Measurements from ENCODE around the gene ADGRL4. TPM values are rescaled to one million over a fixed set of nuclear protein-coding genes. Genes with fewer than 3 reads are reported as not detected.
"Not testable (repeated sequence)": the region's sequence is repeated elsewhere in the genome, so short reads cannot be mapped to it uniquely, and the experiment has no call there.

Gene ADGRL4
- total RNA-seq, 2 donors from 2014 or later = not detected

DNA sequence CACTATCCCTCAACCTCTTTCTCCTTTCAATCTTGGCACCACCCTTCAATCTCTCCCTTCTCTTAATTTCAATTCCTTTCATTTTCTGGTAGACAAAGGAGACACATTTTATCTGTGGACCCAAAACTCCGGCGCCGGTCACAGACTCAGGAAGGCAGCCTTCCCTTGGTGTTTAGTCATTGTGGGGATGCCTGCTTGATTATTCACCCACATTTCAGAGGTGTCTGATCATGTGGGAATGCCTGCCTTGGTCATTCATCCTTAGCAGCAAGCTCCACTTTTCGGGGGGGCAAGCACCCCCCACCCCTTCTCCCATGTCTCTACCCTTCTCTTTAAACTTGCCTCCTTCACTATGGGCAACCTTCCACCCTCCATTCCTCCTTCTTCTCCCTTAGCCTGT lies 133.7 kb downstream of the ADGRL4 start:
- H3K9me3 Mint-ChIP-seq; ATAC-seq; H3K36me3 Mint-ChIP-seq; H3K27ac Mint-ChIP-seq; DNase-seq (ENCODE audit: low spot score in 2 of 2): not testable (repeated sequence)

DNA sequence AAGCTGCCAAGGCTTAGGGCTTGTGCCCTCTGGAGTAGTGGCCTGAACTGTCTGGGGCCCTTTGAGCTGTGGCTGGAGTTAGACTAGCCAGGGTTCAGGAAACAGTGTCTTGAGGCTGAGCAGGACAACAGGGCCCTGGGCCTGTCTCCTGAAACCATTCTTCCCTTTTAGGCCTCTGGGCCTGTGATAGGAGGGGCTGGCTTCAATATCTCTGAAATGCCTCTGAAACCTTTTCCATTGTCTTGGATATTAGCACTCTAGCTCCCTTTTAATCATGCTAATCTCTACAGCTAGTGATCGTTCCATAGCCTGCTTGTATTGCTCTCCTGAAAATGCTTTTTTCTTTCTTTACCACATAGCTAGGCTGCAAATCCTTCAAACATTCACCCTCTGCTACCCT lies 135.3 kb downstream of the ADGRL4 start:
- ATAC-seq (no peak), DNase-seq (ENCODE audit: low spot score in 2 of 2) (no peak)
- Mint-ChIP-seq H3K27ac (no peak overlapping the region), H3K36me3 (no peaks in the 10 kb centered on the region), H3K9me3 (peaks cover 0 to 4% of the 10 kb centered on the region in 2 donors)

DNA sequence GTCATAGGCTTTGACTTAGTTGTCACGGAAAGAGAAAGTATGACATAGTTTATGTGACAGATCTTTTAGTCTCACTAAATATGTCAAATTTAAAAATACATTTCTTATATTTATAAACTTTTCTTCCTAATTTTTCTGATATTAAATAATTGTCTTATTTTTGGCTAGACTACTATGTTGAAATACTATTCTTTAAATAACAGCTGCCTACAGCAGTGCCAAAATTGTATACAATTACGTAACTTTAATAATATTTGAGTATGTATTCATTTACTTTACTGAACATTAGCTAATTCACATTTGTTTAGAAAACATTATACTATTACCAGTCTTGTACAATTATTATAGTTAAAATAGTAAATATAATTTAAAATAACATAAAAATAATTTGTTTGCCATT lies 137.4 kb downstream of the ADGRL4 start:
- Mint-ChIP-seq H3K36me3 (no peaks in the 10 kb centered on the region), H3K27ac (no peak overlapping the region), H3K9me3 (peaks cover 0 to 4% of the 10 kb centered on the region in 2 donors)
- DNase-seq (ENCODE audit: low spot score in 2 of 2) (no peak), ATAC-seq (no peak)

DNA sequence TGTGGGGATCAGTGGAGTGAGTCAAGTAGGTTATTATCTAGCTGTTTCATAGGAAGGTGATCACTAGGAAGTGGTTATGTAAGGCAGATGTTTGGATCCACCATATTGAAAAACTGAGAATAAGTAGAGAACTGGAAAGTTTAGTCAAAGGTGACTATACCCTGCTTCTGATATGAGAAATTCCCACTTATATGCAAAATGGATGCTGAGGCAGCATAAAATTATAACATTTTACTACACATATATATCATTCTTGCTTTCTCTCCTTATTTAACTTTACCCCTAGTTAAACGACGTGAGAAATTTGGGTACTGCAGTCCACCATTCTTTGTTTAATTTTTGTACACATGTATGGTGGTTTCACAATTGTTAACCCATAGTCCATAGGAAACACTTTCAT lies 142.4 kb downstream of the ADGRL4 start:
- Mint-ChIP-seq H3K36me3 (no peaks in the 10 kb centered on the region), H3K9me3 (no peaks in the 10 kb centered on the region), H3K27ac (no peak overlapping the region)
- DNase-seq (ENCODE audit: low spot score in 2 of 2) = no peak
- no peak for ATAC-seq

DNA sequence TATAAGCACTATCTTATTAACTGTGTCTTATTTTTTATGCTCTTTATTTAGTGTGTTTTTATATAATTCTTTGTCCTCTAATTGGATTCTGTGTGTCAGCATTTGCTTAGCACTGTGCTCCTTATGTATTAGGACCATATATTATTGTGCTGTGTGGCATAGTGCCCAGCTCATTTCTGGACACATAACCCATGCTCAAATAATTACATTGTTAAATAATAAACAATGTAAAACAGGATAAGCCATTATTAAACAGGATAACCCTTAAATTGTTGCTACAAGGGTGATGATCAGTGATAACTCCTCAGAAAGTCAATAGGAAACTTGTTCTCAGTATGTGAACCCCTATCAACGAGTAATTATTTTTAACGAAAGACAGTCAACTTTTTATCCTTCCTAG lies 150.4 kb downstream of the ADGRL4 start:
- Mint-ChIP-seq H3K36me3 (no peaks in the 10 kb centered on the region), H3K9me3 (peaks cover 0 to 8% of the 10 kb centered on the region in 2 donors), H3K27ac (no peak overlapping the region)
- no peak for ATAC-seq
- DNase-seq (ENCODE audit: low spot score in 2 of 2) = no peak

DNA sequence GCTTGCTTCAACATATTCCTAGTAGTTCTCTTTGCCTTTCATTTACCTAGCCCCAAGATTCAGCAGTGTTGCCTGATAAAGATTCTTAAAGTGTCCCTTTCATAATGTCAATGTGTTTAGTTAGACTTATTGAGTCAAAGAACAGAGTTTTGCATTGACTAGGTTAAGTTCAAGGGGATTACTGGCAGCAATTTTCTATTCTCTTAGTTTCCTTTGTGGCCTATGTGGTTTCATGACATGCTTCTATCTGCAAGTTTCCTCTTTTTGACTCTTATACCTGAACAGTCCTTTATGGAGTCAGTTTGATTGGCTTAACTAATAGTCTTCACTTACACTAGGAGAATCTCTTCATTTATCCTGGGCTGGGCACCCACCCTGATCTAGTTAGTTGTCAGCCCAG lies 151.3 kb downstream of the ADGRL4 start:
- Mint-ChIP-seq H3K9me3 (peaks cover 0 to 8% of the 10 kb centered on the region in 2 donors), H3K27ac (no peak overlapping the region), H3K36me3 (no peaks in the 10 kb centered on the region)
- no peak for DNase-seq (ENCODE audit: low spot score in 2 of 2)
- peak in 1 of 2 donors; percentile 78 for ATAC-seq

DNA sequence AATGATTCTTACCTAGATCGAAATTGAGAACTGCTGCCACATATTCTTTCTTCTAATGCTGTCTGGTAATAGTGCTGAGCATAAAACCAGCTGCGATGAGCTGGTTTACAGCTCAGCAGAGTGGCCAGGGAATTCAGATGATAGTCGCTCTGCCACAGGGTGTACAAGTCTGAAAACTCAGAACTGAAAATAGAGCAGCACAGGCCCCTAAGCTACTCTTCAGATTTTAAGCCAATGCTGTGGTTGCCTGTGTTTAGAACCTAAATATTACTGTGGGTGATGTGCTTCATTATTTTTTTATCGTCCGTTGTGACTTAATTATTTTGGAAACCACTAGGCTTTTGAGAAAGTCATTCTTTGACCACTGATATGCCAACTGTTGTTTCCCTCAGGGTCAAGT lies 152.0 kb downstream of the ADGRL4 start:
- Mint-ChIP-seq H3K9me3 (peaks cover 0 to 8% of the 10 kb centered on the region in 2 donors), H3K36me3 (no peaks in the 10 kb centered on the region), H3K27ac (no peak overlapping the region)
- no peak for DNase-seq (ENCODE audit: low spot score in 2 of 2)
- no peak for ATAC-seq

DNA sequence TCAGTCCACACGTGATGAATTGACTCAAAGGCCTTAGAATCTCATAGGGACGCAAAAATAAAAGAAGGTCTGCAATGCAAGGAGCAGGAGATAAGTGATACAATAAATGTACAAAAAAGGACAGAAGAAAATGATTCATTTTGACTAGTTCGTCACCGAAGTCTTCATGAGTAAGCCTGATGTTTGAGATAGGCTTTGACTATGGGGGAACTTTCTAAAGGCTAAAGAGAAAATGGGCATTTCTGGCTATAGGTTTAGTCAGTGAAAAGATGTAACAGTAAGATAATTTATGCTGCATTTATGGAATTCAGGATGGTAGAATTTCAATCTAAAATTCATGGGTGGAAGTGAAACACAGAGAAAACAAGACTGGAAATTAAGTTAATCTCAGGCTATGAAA lies 163.0 kb downstream of the ADGRL4 start:
- no peak for DNase-seq (ENCODE audit: low spot score in 2 of 2)
- no peaks in the 10 kb centered on the region for H3K36me3 Mint-ChIP-seq
- no peaks in the 10 kb centered on the region for H3K9me3 Mint-ChIP-seq
- ATAC-seq = no peak
- no peak overlapping the region for H3K27ac Mint-ChIP-seq

DNA sequence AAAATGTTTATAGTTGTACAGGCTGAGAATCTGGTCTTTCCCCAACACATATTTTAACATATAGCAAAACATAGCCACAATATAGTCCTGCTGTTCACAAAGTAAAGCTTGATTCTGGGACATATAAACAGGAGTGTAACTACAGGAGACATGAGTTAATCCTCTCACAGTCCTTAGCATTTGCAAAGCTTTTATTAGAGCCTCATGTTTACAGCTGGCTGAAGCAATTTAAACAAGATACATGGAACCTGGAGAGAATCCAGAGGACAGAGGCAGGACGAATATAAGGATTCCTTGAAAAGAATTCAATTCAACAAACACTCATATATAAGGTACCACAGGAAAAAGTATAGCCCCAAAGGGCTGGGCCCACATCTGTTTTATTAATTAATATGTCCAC lies 163.4 kb downstream of the ADGRL4 start:
- H3K27ac Mint-ChIP-seq = no peak overlapping the region
- no peak for ATAC-seq

DNA sequence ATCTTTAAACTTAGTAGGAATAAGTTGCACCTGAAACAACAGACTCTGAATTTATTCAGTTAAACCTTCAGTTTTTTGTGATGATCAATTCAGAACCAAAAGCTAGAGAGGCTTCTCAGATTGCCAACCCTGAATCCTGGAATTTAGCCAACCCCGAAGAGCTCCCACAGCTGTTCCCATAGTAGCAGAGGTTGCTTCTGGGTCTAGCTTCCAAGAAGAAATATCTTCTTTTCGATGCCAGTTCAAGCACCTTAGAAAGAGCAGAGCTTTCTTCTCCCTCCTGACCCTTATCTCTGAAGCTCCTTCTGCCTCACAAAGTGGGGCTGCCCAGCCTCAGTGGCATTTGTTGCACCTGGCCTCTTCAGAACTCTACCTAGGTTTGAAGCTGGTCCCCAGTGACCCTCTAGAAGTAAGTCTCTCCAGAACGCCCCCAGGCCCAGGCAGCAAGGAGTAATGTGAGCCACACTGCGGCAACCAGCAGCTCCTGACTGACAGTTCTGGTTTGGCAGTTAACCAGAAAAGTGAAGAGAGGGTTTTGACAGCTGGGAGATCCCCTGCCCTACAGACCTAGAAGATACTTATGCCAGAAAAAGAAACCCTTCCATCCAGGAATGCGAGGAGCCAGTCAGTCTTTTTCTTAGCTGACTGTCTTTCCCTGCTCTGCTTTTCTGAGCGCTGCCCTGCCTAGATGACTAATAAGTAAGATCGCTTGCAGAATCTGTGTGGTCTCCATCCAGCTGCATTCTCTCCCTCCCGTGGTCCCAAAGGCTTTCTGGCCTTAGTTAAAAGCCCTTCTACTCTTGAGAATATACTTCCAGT lies 165.9 kb downstream of the ADGRL4 start:
- H3K27ac Mint-ChIP-seq = no peak overlapping the region
- ATAC-seq = no peak
- H3K9me3 Mint-ChIP-seq = no peaks in the 10 kb centered on the region
- H3K36me3 Mint-ChIP-seq = no peaks in the 10 kb centered on the region
- DNase-seq (ENCODE audit: low spot score in 2 of 2) = no peak

More for the DNA sequence above, 163.4 kb downstream of the ADGRL4 start:
- no peaks in the 10 kb centered on the region for H3K36me3 Mint-ChIP-seq
- no peaks in the 10 kb centered on the region for H3K9me3 Mint-ChIP-seq
- DNase-seq (ENCODE audit: low spot score in 2 of 2) = no peak
